Mesendoderm (in vitro differentiated cells): ENCODE results near the gene NKX6-2.
"Not testable (repeated sequence)": the region's sequence is repeated elsewhere in the genome, so short reads cannot be mapped to it uniquely, and the experiment has no call there.

ENCODE experiments used
- DNase-seq: peaks from one replicate; pipeline ENCODE4 v3.0.0; 2013
- H2AK5ac ChIP-seq: 2 replicates; pipeline ENCODE4 v1.6.1; 2013; ENCODE audit warnings: low read length, inconsistent platforms
- H2BK120ac ChIP-seq: 2 replicates; pipeline ENCODE4 v1.6.1; 2013; ENCODE audit warnings: low read depth, mild to moderate bottlenecking, low read length, moderate library complexity, mixed read lengths
- H2BK15ac ChIP-seq: replicated peaks from 2 replicates; pipeline ENCODE4 v1.6.1; 2013; ENCODE audit warnings: low read depth, mild to moderate bottlenecking, moderate library complexity
- H2BK5ac ChIP-seq: 2 replicates; pipeline ENCODE4 v1.6.1; 2013; ENCODE audit warnings: low read length, inconsistent platforms
- H3K18ac ChIP-seq: 2 replicates; pipeline ENCODE4 v1.6.1; 2013; ENCODE audit warnings: mild to moderate bottlenecking, low read length, mixed read lengths
- H3K23ac ChIP-seq: one replicate; pipeline ENCODE4 v1.6.1; 2013; ENCODE audit warnings: low read length
- H3K27ac ChIP-seq: 2 replicates; pipeline ENCODE4 v1.5.1; 2013; ENCODE audit warnings: low read depth, mild to moderate bottlenecking, inconsistent platforms, low read length, moderate library complexity
- H3K27me3 ChIP-seq: 2 replicates; pipeline ENCODE4 v1.6.1; 2013; ENCODE audit warnings: low read length, control low read depth, mild to moderate bottlenecking, inconsistent platforms; ENCODE audit not compliant: insufficient read depth, poor library complexity
- H3K36me3 ChIP-seq: 2 replicates; pipeline ENCODE4 v1.6.1; 2013; ENCODE audit warnings: low read length, inconsistent platforms; ENCODE audit not compliant: control insufficient read depth, insufficient read depth
- H3K4ac ChIP-seq: one replicate; pipeline ENCODE4 v1.6.1; 2013; ENCODE audit warnings: low read depth, mild to moderate bottlenecking, low read length, moderate library complexity
- H3K4me1 ChIP-seq: 2 replicates; pipeline ENCODE4 v1.6.1; 2013; ENCODE audit warnings: low read depth, low read length, inconsistent platforms; ENCODE audit not compliant: control insufficient read depth
- H3K4me2 ChIP-seq: 2 replicates; pipeline ENCODE4 v1.6.1; 2013; ENCODE audit warnings: low read length
- H3K4me3 ChIP-seq: 2 replicates; pipeline ENCODE4 v1.5.1; 2013; ENCODE audit warnings: mild to moderate bottlenecking, low read length
- H3K56ac ChIP-seq: one replicate; pipeline ENCODE4 v1.6.1; 2013; ENCODE audit warnings: low read length
- H3K79me1 ChIP-seq: 2 replicates; pipeline ENCODE4 v1.6.1; 2013; ENCODE audit warnings: low read length, inconsistent platforms
- H3K79me2 ChIP-seq: 2 replicates; pipeline ENCODE4 v1.6.1; 2013; ENCODE audit warnings: mild to moderate bottlenecking, low read length; ENCODE audit not compliant: control insufficient read depth, insufficient read depth
- H3K9ac ChIP-seq: 2 replicates; pipeline ENCODE4 v1.6.1; 2013; ENCODE audit warnings: low read length, inconsistent platforms
- H4K5ac ChIP-seq: one replicate; pipeline ENCODE4 v1.6.1; 2013; ENCODE audit warnings: low read length
- H4K8ac ChIP-seq: one replicate; pipeline ENCODE4 v1.6.1; 2013; ENCODE audit warnings: low read depth, mild to moderate bottlenecking, control low read depth, low read length, moderate library complexity
- WGBS: extraction: QIAGEN DNeasy Blood & Tissue Kit; methylation state at CpG from one replicate; pipeline ENCODE4 v1.1.7; 2013; ENCODE audit warnings: low lambda C conversion rate, missing lambda C conversion rate; ENCODE audit not compliant: insufficient coverage; ENCODE audit errors: extremely low coverage; 5-methylcytosine and 5-hydroxymethylcytosine counted together

The NKX6-2 gene

DNA sequence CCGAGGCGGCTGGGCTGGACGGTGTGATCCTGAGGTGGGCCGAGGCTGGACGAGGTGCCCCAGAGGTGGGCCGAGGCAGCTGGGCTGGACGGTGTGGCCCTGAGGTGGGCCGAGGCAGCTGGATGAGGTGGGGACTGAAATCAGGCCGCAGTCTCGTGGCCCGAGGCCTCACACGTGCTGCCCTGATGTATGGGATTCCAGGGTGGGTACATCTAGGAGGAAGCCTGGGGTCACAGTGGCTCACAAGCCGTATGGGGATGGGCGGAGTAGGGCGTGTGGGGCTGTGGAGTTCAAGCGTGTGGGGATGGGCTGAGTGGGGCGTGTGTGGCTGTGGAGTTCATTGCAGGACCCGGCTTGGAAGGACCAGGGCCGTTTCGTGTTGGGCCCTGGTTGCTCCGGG, 12.5 kb upstream of the NKX6-2 start:
- DNase-seq = no peak
- H3K4me3 ChIP-seq = no peak overlapping the region
- H2BK15ac ChIP-seq = no peak overlapping the region
- H3K4ac ChIP-seq = no peak overlapping the region
- H4K8ac ChIP-seq = no peak overlapping the region
- no peaks in the 10 kb centered on the region for H3K36me3 ChIP-seq
- H3K27me3 ChIP-seq = no peaks in the 10 kb centered on the region
- H2BK5ac ChIP-seq = no peak overlapping the region
- no peak overlapping the region for H3K23ac ChIP-seq
- H3K56ac ChIP-seq = no peak overlapping the region
- no peaks in the 10 kb centered on the region for H3K79me2 ChIP-seq
- H2BK120ac ChIP-seq = no peak overlapping the region
- H3K9ac ChIP-seq = no peak overlapping the region
- H3K27ac ChIP-seq = no peak overlapping the region
- no peak overlapping the region for H3K4me2 ChIP-seq
- H3K18ac ChIP-seq = no peak overlapping the region
- H4K5ac ChIP-seq = no peak overlapping the region
- no CpG with 5 or more reads among the region's 21 CpGs for WGBS
- no peaks in the 10 kb centered on the region for H3K79me1 ChIP-seq
- H2AK5ac ChIP-seq = no peak overlapping the region
- no peaks in the 10 kb centered on the region for H3K4me1 ChIP-seq

GRCh38 chr10:132797986-132798385, 12.0 kb upstream of the NKX6-2 start:
- H3K79me1 ChIP-seq, H3K36me3 ChIP-seq, H3K27me3 ChIP-seq, H3K4me1 ChIP-seq, H3K4me2 ChIP-seq, H3K79me2 ChIP-seq, H3K18ac ChIP-seq, DNase-seq, H3K23ac ChIP-seq, H2AK5ac ChIP-seq, H4K5ac ChIP-seq, H3K56ac ChIP-seq, H3K4me3 ChIP-seq, H2BK15ac ChIP-seq, H2BK120ac ChIP-seq, H3K27ac ChIP-seq, H3K9ac ChIP-seq, H2BK5ac ChIP-seq, H3K4ac ChIP-seq, H4K8ac ChIP-seq: not testable (repeated sequence)
- no CpG with 5 or more reads among the region's 32 CpGs for WGBS

DNA sequence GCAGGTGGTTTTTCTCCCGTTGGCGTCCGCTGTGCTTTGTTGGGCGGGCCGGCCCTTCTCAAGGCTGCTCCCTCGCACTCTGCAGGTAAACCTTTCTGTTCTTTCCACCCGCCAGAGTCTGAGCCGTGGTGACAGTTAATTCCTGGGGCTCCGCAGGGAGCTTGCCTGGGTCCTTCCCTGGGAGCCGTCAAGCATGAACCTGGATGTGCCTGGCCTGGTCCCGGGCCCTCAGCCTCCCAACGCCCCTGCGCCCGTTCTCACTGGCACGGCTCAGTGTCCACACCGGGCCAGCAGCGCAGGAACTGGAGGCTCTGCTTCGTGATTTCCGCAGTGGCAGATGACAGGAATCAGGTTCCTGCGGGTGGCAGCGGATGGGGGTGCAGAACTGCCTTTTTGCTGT, 10.9 kb upstream of the NKX6-2 start:
- Histone ChIP-seq H3K23ac (no peak overlapping the region), H3K27me3 (no peaks in the 10 kb centered on the region), H3K18ac (no peak overlapping the region), H3K79me2 (no peaks in the 10 kb centered on the region), H2BK15ac (no peak overlapping the region), H3K27ac (no peak overlapping the region), H3K79me1 (no peaks in the 10 kb centered on the region), H3K4ac (no peak overlapping the region), H3K4me3 (no peak overlapping the region), H3K4me2 (no peak overlapping the region), H3K56ac (no peak overlapping the region), H2AK5ac (no peak overlapping the region), H4K5ac (no peak overlapping the region), H2BK120ac (no peak overlapping the region), H4K8ac (no peak overlapping the region), H3K9ac (no peak overlapping the region), H3K36me3 (no peaks in the 10 kb centered on the region), H3K4me1 (no peaks in the 10 kb centered on the region), H2BK5ac (no peak overlapping the region)
- DNase-seq = no peak
- no CpG with 5 or more reads among the region's 21 CpGs for WGBS

- Histone ChIP-seq H3K4me3 (no peak overlapping the region), H2BK15ac (no peak overlapping the region), H3K79me1 (no peaks in the 10 kb centered on the region), H3K18ac (no peak overlapping the region), H3K4me1 (no peaks in the 10 kb centered on the region), H4K8ac (no peak overlapping the region), H3K9ac (no peak overlapping the region), H3K56ac (no peak overlapping the region), H3K4me2 (no peak overlapping the region), H3K23ac (no peak overlapping the region), H3K4ac (no peak overlapping the region), H2BK120ac (no peak overlapping the region), H3K36me3 (no peaks in the 10 kb centered on the region), H2BK5ac (no peak overlapping the region), H3K79me2 (no peaks in the 10 kb centered on the region), H3K27me3 (peaks cover 11% of the 10 kb centered on the region), H2AK5ac (no peak overlapping the region), H3K27ac (no peak overlapping the region), H4K5ac (no peak overlapping the region)
- no peak for DNase-seq
- WGBS = no CpG with 5 or more reads among the region's 57 CpGs
These were observed 8.2 kb upstream of the NKX6-2 start for GRCh38 chr10:132793871-132794849.

DNA sequence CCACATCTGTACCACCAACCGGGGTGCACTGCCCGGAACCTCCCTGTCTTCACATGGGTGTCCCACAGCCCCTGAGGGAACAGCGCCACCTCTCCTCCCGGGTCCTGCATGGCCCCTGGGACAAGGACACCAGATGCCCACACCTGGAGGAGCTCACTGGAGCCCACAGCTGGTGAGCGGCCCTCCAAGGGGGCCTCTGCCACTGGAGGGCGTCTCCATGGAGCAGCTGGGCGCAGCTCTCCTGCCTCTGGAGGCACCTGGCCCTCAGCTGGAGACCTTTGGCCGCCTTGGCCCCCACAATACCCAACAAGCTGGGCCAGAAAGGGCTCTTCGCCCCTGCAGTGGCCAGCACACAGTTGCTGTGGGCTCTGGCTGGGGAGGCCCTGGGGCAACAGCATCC, 7.3 kb upstream of the NKX6-2 start:
- Histone ChIP-seq H3K23ac (no peak overlapping the region), H3K9ac (no peak overlapping the region), H3K79me1 (no peaks in the 10 kb centered on the region), H2BK120ac (no peak overlapping the region), H4K5ac (no peak overlapping the region), H2AK5ac (no peak overlapping the region), H3K4ac (no peak overlapping the region), H2BK5ac (no peak overlapping the region), H3K18ac (no peak overlapping the region), H3K4me2 (no peak overlapping the region), H3K36me3 (no peaks in the 10 kb centered on the region), H3K79me2 (no peaks in the 10 kb centered on the region), H3K27me3 (peaks cover 19% of the 10 kb centered on the region), H3K27ac (no peak overlapping the region), H4K8ac (no peak overlapping the region), H2BK15ac (no peak overlapping the region), H3K4me3 (no peak overlapping the region), H3K4me1 (no peaks in the 10 kb centered on the region), H3K56ac (no peak overlapping the region)
- no peak for DNase-seq
- WGBS = no CpG with 5 or more reads among the region's 9 CpGs
